IPS DF 6.9 (cell line): Measurements from ENCODE around the gene SNTG2.

Experiments
- DNase-seq: peaks from one replicate; pipeline ENCODE4 v3.0.0-alpha.2; 2013; ENCODE audit warnings: low read depth, low spot score
- H3K27ac ChIP-seq: one replicate; pipeline ENCODE4 v1.5.1; 2013; ENCODE audit warnings: low read length, control low read depth
- H3K27me3 ChIP-seq: 2 replicates; pipeline ENCODE4 v1.6.1; 2013; ENCODE audit warnings: mild to moderate bottlenecking, low read length; ENCODE audit not compliant: control insufficient read depth, insufficient read depth
- H3K36me3 ChIP-seq: 2 replicates; pipeline ENCODE4 v1.6.1; 2013; ENCODE audit warnings: low read length; ENCODE audit not compliant: control insufficient read depth, insufficient read depth
- H3K4me1 ChIP-seq: 2 replicates; pipeline ENCODE4 v1.6.1; 2013; ENCODE audit warnings: low read length; ENCODE audit not compliant: control insufficient read depth, insufficient read depth
- H3K4me3 ChIP-seq: 2 replicates; pipeline ENCODE4 v1.5.1; 2013; ENCODE audit warnings: mild to moderate bottlenecking, low read length
- H3K9me3 ChIP-seq: 2 replicates; pipeline ENCODE4 v1.6.1; 2013; ENCODE audit warnings: low read length, inconsistent platforms; ENCODE audit not compliant: control insufficient read depth, insufficient read depth
- WGBS: extraction: QIAGEN DNeasy Blood & Tissue Kit; methylation state at CpG from one replicate; pipeline ENCODE4 v1.1.7; 2013; ENCODE audit warnings: mixed read lengths, missing lambda C conversion rate; ENCODE audit not compliant: insufficient read length, insufficient coverage; 5-methylcytosine and 5-hydroxymethylcytosine counted together

SNTG2 gene

DNA sequence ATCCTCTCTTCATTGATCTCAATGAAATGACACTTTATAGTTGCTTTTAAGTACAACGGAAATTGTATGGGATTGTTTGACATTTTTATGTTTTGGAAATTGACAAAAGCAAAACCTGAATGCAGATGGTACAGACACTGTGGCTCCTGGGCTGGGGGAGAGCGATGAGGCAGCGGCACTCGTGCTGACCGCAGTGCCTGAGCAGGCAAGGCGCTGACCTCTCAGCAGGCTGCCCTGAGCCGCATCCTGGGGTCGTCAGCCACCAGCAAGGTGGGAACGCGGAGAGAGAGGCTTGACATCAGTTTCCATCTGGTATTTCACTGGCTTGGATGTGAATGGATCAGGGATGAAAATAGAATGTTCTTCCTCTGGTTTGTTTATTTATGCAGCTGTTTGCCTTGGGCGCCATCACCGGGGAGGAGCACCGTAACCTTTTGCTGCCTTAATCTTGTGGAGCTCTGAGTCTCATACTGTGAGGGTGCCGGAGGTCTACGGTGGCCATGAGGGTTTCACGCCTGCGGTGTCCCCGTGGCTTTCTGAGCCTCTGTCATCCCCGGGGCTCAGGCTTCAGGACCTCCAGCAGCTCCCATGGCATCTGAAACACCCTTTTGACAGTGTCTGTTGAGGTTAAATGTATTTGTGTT, 367.8 kb downstream of the SNTG2 start:
- DNase-seq = no peak
- no CpG with 5 or more reads among the region's 19 CpGs for WGBS
- Histone ChIP-seq H3K27ac (no peak overlapping the region), H3K27me3 (no peaks in the 10 kb centered on the region), H3K4me3 (no peak overlapping the region), H3K4me1 (no peaks in the 10 kb centered on the region), H3K9me3 (no peaks in the 10 kb centered on the region), H3K36me3 (no peaks in the 10 kb centered on the region)

- no CpG with 5 or more reads among the region's 7 CpGs for WGBS
- Histone ChIP-seq H3K9me3 (no peaks in the 10 kb centered on the region), H3K27me3 (no peaks in the 10 kb centered on the region)
These were observed 368.7 kb downstream of the SNTG2 start for GRCh38 chr2:1319393-1319792.

GRCh38 chr2:1321321-1321720, 370.7 kb downstream of the SNTG2 start:
- H3K9me3 ChIP-seq = no peaks in the 10 kb centered on the region
- WGBS = no CpG with 5 or more reads among the region's 9 CpGs
- no peak overlapping the region for H3K27ac ChIP-seq
- no peaks in the 10 kb centered on the region for H3K36me3 ChIP-seq
- no peaks in the 10 kb centered on the region for H3K27me3 ChIP-seq
- H3K4me3 ChIP-seq = no peak overlapping the region
- DNase-seq = no peak
- H3K4me1 ChIP-seq = no peaks in the 10 kb centered on the region

More at GRCh38 chr2:1319393-1319792, 368.7 kb downstream of the SNTG2 start:
- Histone ChIP-seq H3K36me3 (no peaks in the 10 kb centered on the region), H3K4me3 (no peak overlapping the region), H3K27ac (no peak overlapping the region), H3K4me1 (no peaks in the 10 kb centered on the region)
- DNase-seq = no peak

DNA sequence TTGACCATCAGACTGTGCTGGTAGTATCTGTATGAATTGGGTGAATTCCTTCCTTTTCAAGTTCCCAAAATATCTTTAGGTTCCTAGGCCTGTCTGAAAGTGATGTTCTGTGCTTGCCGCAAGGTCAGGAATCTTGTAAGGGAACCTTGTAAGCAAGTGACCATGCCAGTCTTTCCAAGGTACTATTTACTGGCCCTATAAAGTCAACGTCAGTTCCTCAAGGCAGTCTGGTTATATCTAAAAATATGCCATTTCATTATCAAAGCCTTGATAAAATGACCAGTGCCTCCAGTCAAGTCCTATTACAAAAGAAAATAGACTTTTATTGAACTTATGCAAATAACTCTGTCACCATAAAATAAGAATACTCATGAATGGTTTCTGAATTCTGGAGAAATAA, 374.2 kb downstream of the SNTG2 start:
- H3K27me3 ChIP-seq = no peaks in the 10 kb centered on the region
- no peaks in the 10 kb centered on the region for H3K4me1 ChIP-seq
- H3K4me3 ChIP-seq = no peak overlapping the region
- no CpG with 5 or more reads among the region's 2 CpGs for WGBS
- H3K9me3 ChIP-seq = no peaks in the 10 kb centered on the region
- H3K36me3 ChIP-seq = no peaks in the 10 kb centered on the region
- DNase-seq = no peak
- no peak overlapping the region for H3K27ac ChIP-seq

GRCh38 chr2:1328684-1329083, 378.0 kb downstream of the SNTG2 start:
- H3K27ac ChIP-seq = no peak overlapping the region
- no peaks in the 10 kb centered on the region for H3K27me3 ChIP-seq
- no peaks in the 10 kb centered on the region for H3K4me1 ChIP-seq
- no peak for DNase-seq
- H3K4me3 ChIP-seq = no peak overlapping the region
- H3K9me3 ChIP-seq = no peaks in the 10 kb centered on the region
- WGBS = no CpG with 5 or more reads among the region's 5 CpGs
- no peaks in the 10 kb centered on the region for H3K36me3 ChIP-seq

DNA sequence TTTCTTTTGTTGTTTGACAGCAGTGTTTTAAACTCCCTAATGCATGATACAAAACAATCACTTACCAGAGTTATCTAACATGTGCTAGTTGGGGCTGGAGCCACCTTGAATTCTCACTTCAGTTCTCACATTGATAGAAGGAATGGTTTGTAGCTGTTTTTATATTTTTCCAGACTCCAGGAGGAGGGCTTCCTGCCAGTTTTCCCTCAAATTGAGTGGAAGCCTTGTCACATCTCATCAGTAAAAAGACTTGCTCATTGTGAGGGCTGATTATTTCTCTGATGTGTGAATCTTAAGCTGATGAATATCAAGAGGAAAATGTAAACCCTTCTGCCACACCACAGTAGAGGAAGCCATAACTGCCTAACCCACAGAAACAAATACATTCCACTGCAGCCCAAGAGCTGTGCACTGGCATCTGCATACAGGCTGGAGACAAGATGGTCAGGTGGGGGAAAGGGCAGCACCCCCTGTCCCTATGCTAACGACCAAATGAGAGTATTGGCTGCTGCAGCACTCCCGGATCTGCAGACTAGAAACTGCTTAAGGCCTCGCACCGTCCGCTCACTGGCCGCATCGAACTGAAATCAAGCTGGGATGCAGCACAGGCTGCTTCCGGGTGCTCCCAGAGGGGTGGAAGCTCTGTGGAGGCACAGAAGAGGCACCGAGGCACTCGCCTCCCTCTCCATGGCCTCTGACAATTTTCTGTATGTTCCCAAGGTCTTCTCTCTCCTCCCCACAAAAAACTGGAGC, 388.9 kb downstream of the SNTG2 start:
- WGBS = no CpG with 5 or more reads among the region's 10 CpGs
- Histone ChIP-seq H3K27me3 (no peaks in the 10 kb centered on the region), H3K27ac (no peak overlapping the region), H3K4me1 (peaks cover 2% of the 10 kb centered on the region; the same call in 1 of the 2 replicates), H3K9me3 (no peaks in the 10 kb centered on the region), H3K4me3 (no peak overlapping the region), H3K36me3 (no peaks in the 10 kb centered on the region)
- DNase-seq = no peak

GRCh38 chr2:1340141-1340512, 389.5 kb downstream of the SNTG2 start:
- H3K4me3 ChIP-seq = no peak overlapping the region

GRCh38 chr2:1341404-1342120, 390.9 kb downstream of the SNTG2 start:
- Histone ChIP-seq H3K4me1 (peaks cover 2% of the 10 kb centered on the region; the same call in 1 of the 2 replicates), H3K27ac (no peak overlapping the region), H3K36me3 (no peaks in the 10 kb centered on the region), H3K27me3 (no peaks in the 10 kb centered on the region), H3K4me3 (no peak overlapping the region), H3K9me3 (no peaks in the 10 kb centered on the region)
- DNase-seq = peak; percentile 7
- no CpG with 5 or more reads among the region's 4 CpGs for WGBS

More at GRCh38 chr2:1340141-1340512, 389.5 kb downstream of the SNTG2 start:
- Histone ChIP-seq H3K36me3 (no peaks in the 10 kb centered on the region), H3K4me1 (peaks cover 2% of the 10 kb centered on the region; the same call in 1 of the 2 replicates), H3K27me3 (no peaks in the 10 kb centered on the region), H3K9me3 (no peaks in the 10 kb centered on the region), H3K27ac (no peak overlapping the region)
- no peak for DNase-seq
- WGBS = no CpG with 5 or more reads among the region's 5 CpGs

- Histone ChIP-seq H3K27me3 (no peaks in the 10 kb centered on the region), H3K4me3 (no peak overlapping the region), H3K27ac (no peak overlapping the region), H3K4me1 (no peaks in the 10 kb centered on the region), H3K9me3 (no peaks in the 10 kb centered on the region; the same call in 1 of the 2 replicates), H3K36me3 (no peaks in the 10 kb centered on the region)
- no CpG with 5 or more reads among the region's 1 CpG for WGBS
- no peak for DNase-seq
These were observed 398.1 kb downstream of the SNTG2 start for GRCh38 chr2:1348789-1349188.

DNA sequence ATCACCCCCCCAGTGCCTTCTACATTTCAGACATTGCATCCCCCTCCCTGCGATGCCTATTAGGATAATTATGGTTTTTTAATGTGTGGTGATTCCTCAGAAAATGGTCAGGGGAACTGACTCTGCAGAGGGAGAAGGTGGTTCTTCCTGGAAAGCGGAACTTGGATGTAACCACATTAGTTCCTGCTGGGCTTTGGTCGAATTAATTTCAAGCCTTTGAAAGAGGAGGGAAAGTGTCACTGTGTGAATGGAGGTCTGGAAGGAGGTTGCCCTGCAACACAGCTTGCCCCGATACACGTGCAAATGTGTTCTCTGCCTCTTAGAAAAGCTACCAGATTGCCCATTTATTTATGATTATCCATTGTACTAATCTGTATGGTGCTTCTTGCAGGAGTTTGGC, 399.5 kb downstream of the SNTG2 start:
- Histone ChIP-seq H3K4me1 (no peaks in the 10 kb centered on the region), H3K4me3 (no peak overlapping the region), H3K36me3 (no peaks in the 10 kb centered on the region), H3K27me3 (no peaks in the 10 kb centered on the region), H3K27ac (no peak overlapping the region), H3K9me3 (no peaks in the 10 kb centered on the region; the same call in 1 of the 2 replicates)
- DNase-seq = no peak
- no CpG with 5 or more reads among the region's 5 CpGs for WGBS
